Fibroblast of skin of left quadriceps (primary cell): ENCODE measurements around the gene SV2B.
"Not testable (repeated sequence)": the region's sequence is repeated elsewhere in the genome, so short reads cannot be mapped to it uniquely, and the experiment has no call there.

Experiments
- DNase-seq, 2 experiments: peaks; one replicate each; pipeline ENCODE4 v3.0.0-alpha.2; 2013; ENCODE audit warnings: low read depth in 2 of 2

SV2B gene

DNA sequence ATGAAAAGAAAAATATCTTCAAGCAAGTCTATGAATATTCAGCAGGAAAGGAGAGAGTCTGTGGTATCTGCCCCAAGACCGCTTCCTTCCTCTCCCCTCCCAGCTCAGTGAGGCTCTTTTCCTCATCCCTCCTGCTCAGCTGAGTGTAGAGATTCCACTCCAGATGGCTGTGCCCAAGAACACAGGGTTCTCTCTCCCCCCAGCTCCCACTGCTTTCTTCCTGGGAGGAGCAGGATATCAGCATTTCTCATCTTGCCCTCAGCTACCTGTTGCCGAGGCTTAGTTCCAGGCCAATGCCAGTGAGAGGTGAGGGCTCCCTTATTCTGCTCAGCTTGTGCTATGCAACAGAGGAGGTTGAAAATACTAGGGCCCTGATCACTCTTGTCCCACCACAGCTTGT, 211.9 kb downstream of the SV2B start:
- no peak for DNase-seq

DNA sequence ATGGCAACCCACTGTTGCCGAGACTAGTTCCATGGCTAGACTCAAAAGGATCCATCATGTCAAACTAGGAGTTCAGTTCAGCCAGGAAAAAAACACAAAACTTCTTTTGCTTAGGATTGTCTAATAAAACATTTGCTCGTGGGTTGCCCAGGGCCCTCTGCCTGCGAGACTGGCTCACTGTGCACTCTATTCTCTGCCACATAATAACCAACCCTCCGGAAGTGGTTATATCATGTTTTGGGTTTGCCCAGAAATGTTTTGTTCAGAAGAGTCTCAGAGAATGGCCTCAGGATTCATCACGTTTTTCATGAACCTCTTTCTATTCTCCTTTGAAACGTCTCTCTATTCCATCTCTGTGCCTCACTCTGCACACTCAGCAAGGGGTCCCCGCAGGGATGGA, 216.1 kb downstream of the SV2B start:
- DNase-seq = no peak

DNA sequence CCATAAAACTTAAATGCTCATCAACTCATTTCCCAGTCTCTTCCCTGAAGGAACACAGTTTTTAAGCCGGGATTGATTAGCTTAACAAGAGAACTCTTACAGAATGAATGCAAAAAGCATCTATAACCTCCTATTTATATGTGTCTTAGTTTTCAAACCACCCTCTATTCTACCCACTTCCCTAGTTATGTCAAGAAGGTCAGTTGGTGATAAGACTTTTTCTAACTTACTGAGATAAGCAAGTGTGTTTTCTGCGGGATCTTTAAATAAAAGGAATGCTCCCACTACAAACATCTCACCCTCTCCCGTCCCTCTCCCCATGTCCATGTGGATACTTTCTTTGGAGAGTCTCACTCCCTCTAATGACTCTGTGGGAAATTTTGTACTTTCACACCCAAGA, 218.5 kb downstream of the SV2B start:
- DNase-seq = no peak

DNA sequence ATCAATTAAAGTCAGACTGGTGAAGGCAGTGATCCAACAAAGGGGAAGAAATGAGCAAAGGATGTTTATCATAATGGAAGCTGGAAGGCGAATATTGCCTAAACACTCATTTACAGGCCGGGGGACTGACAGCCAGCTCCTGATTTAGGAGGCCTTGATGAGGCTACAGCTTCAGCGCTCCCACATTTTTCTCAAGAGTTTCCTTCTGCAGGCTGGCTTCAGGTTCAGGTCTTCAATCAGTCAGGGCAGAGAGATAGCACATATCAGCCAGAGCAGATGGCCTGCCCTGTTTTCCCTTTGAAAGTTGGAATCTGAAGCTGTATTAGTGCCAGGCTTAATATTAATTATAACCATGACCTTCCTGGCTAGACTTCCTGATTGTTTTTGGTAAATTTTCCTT, 218.9 kb downstream of the SV2B start:
- no peak for DNase-seq

DNA sequence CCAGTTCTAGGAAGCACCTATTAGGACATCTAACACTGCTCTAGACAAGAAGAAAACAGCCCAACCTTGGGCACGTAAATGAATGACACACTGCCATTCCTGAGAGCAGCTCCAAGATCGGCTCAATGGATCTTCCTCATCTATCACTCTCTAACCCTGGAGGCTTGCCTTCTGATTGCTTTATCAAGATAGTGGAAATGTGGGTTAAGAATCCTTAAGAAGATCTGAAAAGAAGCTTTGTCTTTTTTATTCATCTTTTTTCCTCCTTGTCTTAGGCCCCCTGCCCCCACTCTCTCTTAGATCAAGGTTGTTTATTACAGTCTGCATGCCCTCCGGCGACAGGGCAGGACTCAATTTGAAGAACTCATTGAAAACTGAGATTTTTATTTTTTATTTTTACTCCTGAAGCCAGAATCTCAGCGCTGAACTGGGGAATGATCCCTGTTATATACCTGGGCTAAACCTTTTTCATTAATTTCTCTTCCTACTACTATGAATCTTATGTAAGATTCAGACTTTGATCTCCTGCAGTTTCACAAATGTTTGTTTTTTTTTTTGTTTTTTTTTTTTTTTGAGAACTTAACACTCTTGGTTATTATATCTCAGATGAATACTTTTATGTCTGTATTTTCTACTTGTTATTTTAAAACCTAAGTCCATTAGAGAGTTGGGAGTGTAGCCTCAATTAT, 219.5 kb downstream of the SV2B start:
- no peak for DNase-seq

DNA sequence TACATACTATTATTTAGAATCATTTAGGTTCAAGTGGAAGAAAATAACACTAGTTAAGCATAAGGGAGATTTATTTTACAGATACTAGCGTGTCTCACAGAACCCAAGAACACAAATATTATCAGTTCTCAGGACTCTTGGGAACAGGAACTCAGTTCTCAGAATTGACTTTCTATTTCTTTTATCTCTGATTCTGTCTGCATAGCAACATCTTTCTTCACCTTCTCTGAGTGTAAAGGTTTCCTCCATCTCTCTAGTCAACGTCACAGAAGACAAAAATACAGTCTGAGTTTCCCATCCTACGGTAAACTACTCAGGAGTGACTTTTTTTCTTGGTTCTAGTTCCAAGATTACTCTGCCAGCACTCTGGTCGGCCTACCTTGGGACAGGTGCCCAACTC, 220.0 kb downstream of the SV2B start:
- DNase-seq = no peak

DNA sequence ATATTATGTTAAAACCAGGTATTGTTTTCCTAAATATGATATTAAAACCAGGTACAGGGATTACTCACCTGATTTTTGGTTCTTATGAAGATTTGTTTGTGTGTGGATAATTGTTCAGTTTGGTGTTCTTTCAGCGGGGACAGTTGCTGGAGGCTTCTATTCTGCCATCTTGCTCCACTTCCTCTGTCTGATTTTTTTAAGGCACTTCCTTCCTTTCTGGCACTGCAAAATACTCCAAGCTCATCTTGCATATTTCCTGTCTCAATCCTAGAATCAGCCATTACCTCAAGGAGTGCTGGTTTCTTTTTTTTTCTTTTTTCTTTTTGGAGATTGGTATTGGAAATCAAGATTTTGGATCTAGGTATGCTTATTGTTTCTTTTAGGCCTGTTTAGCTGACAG, 229.9 kb downstream of the SV2B start:
- no peak for DNase-seq

DNA sequence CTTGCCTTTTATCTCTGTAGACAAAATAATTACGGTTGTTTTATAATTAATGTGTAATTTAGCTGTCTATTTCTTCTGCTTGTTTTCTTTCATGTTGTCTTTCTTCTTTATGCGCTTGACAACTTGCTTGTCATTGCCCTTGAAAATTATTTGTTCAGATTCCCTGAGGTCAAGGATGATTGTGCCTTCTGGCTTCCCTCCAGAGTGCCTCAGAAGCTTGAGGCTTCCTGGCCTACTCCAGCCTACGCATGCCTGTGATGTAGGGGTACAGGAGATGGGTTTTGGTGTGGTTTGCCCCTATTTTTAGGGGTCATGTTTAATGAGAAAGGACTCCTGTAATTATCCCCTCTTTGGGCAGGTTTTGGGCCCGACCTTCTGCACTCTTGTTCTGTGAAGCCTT, 231.5 kb downstream of the SV2B start:
- DNase-seq = no peak

DNA sequence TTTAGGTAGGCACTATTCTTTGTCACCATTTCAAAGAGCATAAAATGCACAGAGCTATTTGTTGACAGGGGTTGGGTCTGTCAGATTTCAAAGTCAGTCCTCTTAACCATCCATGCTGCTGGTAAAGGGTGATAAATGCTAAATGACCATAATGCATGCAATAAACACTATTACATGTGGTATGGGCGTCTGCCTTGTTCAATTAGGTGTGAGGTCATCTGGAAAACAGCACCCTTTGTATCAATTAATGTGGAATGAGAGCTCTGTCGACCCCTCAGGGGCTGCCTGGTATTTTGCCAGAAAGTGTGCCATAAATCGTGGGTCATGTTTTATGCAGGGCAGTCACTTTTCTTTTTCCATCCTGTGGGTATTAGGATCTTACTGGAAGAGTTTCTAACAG, 235.6 kb downstream of the SV2B start:
- no peak for DNase-seq

DNA sequence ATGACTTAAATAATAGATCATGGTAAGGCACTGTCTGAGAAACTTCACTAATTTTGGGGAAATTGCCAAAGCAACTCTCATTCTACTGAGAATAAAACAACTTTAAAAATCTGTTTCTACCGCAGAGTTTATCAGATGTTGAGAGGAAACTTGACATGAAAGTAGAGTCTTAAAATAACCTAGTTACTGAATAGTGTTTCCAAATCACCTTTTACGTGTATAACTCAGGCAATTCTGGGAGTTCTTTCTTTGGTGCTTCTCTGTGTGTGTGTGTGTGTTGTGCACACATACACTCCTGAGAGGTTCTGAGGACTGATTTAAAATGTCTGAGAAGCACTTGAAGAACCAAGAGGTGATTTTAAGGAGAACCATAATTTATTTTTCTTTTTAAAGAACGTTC, 236.6 kb downstream of the SV2B start:
- DNase-seq = no peak

DNA sequence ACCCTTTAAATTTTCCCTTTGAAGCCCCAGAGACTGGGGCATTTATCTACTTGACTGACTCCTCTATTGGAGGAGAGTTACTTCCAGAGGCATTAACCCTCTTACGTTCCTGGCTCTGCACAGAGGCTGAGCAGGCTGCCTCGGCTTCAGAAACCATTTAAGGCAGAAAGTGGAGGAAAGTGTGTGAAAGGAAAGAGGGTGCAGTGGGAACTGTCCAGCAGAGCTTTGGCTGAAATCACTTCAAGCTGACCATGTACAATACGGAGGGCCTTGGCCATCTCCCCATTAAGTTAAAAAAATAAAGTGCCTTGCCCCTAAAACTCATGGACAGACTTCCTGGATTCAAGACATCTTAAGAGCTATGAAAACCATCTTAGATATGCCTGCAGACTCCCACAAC, 238.7 kb downstream of the SV2B start:
- DNase-seq = peak; percentile 7

DNA sequence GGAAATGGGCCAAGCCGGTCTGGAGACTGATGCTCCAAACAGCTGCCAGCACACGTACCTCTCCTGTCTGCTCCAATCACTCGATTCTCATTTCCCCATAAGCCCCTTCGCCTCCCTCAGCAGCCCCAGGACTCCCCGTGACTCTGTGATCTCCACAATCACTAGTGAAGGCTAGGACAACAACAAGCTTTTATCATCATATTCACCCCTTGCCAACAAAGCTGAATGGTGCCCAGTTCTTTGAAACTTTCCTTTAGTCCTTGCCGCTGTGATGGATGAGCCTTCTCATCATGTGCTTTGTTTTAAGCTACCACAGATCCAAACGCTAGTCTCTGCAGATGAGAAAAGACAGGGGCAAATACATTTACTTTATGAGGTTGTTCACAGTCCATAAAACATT, 242.0 kb downstream of the SV2B start:
- no peak for DNase-seq

DNA sequence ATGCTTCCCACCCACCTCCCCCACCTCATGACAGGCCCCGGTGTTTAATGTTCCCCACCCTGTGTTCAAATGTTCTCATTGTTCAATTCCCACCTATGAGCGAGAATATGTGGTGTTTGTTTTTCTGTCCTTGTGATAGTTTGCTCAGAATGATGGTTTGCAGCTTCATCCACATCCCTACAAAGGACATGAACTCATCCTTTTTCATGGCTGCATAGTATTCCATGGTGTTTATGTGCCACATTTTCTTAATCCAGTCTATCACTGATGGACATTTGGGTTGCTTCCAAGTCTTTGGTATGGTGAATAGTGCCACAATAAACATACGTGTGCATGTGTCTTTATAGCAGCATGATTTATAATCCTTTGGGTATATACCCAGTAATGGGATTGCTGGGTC, 244.9 kb downstream of the SV2B start:
- not testable (repeated sequence) for DNase-seq

DNA sequence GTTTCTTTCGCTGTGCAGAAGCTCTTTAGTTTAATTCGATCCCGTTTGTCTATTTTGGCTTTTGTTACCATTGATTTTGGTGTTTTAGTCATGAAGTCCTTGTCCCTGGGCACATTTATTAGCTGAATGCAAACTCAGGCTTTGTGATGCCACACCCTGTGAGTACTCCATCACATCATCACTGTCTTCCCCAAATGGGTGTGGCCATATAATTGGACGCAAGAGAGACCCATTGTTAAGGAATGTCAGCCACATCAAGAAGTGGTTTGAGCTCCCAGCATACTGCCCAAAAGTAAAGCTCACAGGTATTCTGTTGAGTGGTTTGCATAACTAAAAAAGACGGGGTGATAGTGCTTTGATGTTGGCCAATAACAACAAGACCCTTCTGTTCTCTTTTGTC, 245.7 kb downstream of the SV2B start:
- no peak for DNase-seq

DNA sequence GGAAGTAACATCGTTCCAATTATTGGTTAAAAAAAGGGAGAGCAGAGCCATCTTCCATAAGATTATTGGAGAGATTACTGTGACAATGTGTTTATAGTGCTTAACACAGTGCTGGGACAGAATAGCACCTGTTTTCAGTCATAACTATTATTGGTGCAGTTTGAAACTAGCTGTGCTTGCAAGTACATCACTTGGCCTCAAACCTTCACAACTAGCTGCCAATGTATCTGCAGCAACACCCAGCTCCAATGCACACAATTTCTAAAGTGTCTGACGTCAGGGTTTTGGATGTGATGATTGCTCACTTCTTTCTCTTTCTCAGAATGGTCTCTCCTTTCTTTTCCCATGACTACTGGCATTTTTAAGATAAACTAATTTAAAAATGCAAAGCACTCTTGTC, 246.2 kb downstream of the SV2B start:
- DNase-seq = no peak

DNA sequence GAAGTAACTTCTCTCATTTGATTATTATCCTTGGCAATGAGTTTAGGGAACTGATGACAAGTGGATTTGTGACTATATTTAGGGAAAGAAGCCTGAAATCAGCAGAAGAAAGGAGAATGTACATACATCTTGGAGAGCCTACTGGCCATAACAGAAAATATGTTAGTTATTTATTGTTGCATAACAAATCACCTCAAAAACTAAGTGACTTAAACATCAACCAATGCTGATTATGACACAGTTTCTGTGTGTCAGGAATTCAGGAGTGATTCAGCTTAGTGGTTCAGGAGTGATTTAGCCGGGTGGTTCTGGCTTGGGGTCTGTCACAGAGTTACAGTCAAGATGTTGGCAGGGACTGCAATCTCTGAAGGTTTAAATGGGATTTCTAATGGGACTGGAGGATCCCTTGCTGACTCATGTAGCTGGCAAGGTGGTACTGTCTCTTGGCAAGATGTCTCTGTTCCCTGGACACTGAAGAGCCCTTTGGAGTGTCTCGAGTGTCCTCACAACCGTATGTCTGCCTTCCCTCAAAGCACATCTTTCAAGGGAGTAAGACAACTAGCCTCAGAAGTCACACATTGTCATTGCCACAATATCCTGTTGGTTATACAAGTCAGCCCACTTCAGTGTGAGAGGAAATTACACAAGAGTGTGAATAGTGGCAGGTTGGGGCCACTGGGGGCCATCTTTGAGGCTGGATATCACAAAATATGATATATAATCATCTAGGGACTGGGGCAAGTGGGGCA, 248.9 kb downstream of the SV2B start:
- peak; percentile 34 to 35 for DNase-seq
